ENCODE results near the gene GPR153.
A peak's percentile ranks its signal among the peaks of the same experiment; 100 is the strongest.

GPR153 gene

GRCh38 chr1:6197746-6198427 lies 63.0 kb downstream of the GPR153 start:
- Histone ChIP-seq H4K91ac (ENCODE audit: low read length) (no peak overlapping the region), H2BK12ac (ENCODE audit: low read length in 2 of 2) (no peak overlapping the region), H2BK120ac (ENCODE audit: low read depth, low read length) (no peak overlapping the region), H3K18ac (ENCODE audit: low read depth in 1 of 2, low read length in 2 of 2) (no peak overlapping the region), H3K4me1 (ENCODE audit: control insufficient read depth, insufficient read depth, low read depth, low read length) (peaks cover 11% of the 10 kb centered on the region), H3K79me1 (replicated peaks; ENCODE audit: low read length, poor library complexity, severe bottlenecking) (peaks cover 10% of the 10 kb centered on the region), H3K23ac (ENCODE audit: low read length in 2 of 2) (no peak overlapping the region), H3K4ac (ENCODE audit: low read depth in 1 of 2, low read length in 2 of 2) (no peak overlapping the region), H2AFZ (ENCODE audit: low read depth, low read length) (no peak overlapping the region), H3K9ac (ENCODE audit: low read length) (peak overlapping the region; percentile 98), H3K36me3 (ENCODE audit: control insufficient read depth in 1 of 2, insufficient read depth in 2 of 2, low read depth in 1 of 2, low read length in 2 of 2) (peaks cover 30 to 36% of the 10 kb centered on the region in 2 experiments), H2AK5ac (ENCODE audit: low read length, severe bottlenecking) (no peak overlapping the region), H3K9me3 (ENCODE audit: control insufficient read depth, low read length) (no peaks in the 10 kb centered on the region), H3K4me3 (ENCODE audit: insufficient read depth in 1 of 2, low read depth in 1 of 2, low read length in 2 of 2) (peak overlapping the region in 1 of 2 experiments; percentile 95), H2BK5ac (ENCODE audit: low read depth, low read length, poor library complexity, severe bottlenecking) (no peak overlapping the region), H3K27ac (ENCODE audit: low read length, poor library complexity, severe bottlenecking) (no peak overlapping the region), H3K27me3 (ENCODE audit: control insufficient read depth in 1 of 2, insufficient read depth in 1 of 2, low read length in 2 of 2) (no peaks in the 10 kb centered on the region), H3K14ac (ENCODE audit: low read length in 2 of 2) (no peak overlapping the region), H2BK15ac (ENCODE audit: low read depth, poor library complexity, severe bottlenecking) (peak overlapping the region; percentile 45), H4K8ac (ENCODE audit: low read length) (no peak overlapping the region), H3K4me2 (ENCODE audit: low read length, poor library complexity, severe bottlenecking) (peak overlapping the region; percentile 60)
- 83% methylated on average over 6 of the region's 6 CpGs for WGBS
- peak; percentile 24 for DNase-seq
